ENCODE measurements around the gene TOP3A. TPM values are rescaled to one million over a fixed set of nuclear protein-coding genes. Genes with fewer than 3 reads are reported as not detected.

The TOP3A gene
- total and polyA plus RNA-seq, 2 of the 13 experiments (the other 11 are each of a cell fraction or from before 2014, with no cell fraction given): 16.9 to 36.8 TPM

- TF ChIP-seq ATM (IDR thresholded peaks at IDR 0.05; ENCODE audit: borderline replicate concordance): no peak
- no peak for TF ChIP-seq GLI4 (CRISPR knock-in tag; IDR thresholded peaks at IDR 0.05; ENCODE audit: borderline replicate concordance)
- no peak for TF ChIP-seq MXD1 (CRISPR knock-in tag; IDR thresholded peaks at IDR 0.05)
- peak; percentile 87 for TF ChIP-seq SAP130 (CRISPR knock-in tag; IDR thresholded peaks at IDR 0.05; ENCODE audit: low read depth)
- TF ChIP-seq RAD21 (CRISPR knock-in tag; IDR thresholded peaks at IDR 0.05): peak; percentile 13; the same call in 1 of the 2 replicates
- TF ChIP-seq RFX5 (IDR thresholded peaks at IDR 0.05; ENCODE audit: low read depth, low read length): 0 out of 2 replicates have a peak, but pooled peaks have one; percentile 40
- TF ChIP-seq SNAI1 (CRISPR knock-in tag; IDR thresholded peaks at IDR 0.05; ENCODE audit: borderline replicate concordance): peak; percentile 65; the same call in 1 of the 2 replicates
- peak; percentile 65; the same call in 1 of the 2 replicates for TF ChIP-seq MEIS1 (CRISPR knock-in tag; IDR thresholded peaks at IDR 0.05; ENCODE audit: borderline replicate concordance)
- peak; percentile 48 for TF ChIP-seq IRX3 (CRISPR knock-in tag; IDR thresholded peaks at IDR 0.05; ENCODE audit: borderline replicate concordance, low read depth)
- 0 out of 2 replicates have a peak, but pooled peaks have one; percentile 34 for TF ChIP-seq SETDB1 (CRISPR knock-in tag; IDR thresholded peaks at IDR 0.05; ENCODE audit: borderline replicate concordance)
- TF ChIP-seq TCF12 (IDR thresholded peaks at IDR 0.05): no peak
- TF ChIP-seq TCF12 (CRISPR knock-in tag; IDR thresholded peaks at IDR 0.05): peak; percentile 51; the same call in 1 of the 2 replicates
- peak; percentile 73 for TF ChIP-seq POLR2G (IDR thresholded peaks at IDR 0.05; ENCODE audit: low read depth, low read length)
- no peak for TF ChIP-seq SKI (IDR thresholded peaks at IDR 0.05; ENCODE audit: partially characterized antibody)
- TF ChIP-seq FIP1L1 (IDR thresholded peaks at IDR 0.05; ENCODE audit: borderline replicate concordance, insufficient read depth, low read depth, low read length): no peak
- no peak for TF ChIP-seq ZNF703 (CRISPR knock-in tag; IDR thresholded peaks at IDR 0.05; ENCODE audit: borderline replicate concordance)
- peak; percentile 84 for TF ChIP-seq ZNF451 (CRISPR knock-in tag; IDR thresholded peaks at IDR 0.05)
- peak; percentile 7; the same call in 1 of the 2 replicates for TF ChIP-seq SIX4 (CRISPR knock-in tag; IDR thresholded peaks at IDR 0.05)
- peak; percentile 59 for TF ChIP-seq MTF2 (CRISPR knock-in tag; IDR thresholded peaks at IDR 0.05; ENCODE audit: borderline replicate concordance)
- TF ChIP-seq MTA3 (CRISPR knock-in tag; IDR thresholded peaks at IDR 0.05): no peak
- TF ChIP-seq MAZ (IDR thresholded peaks at IDR 0.05; ENCODE audit: borderline replicate concordance, low read depth, low read length): peak; percentile 11; the same call in 1 of the 2 replicates
- peak; percentile 91 for TF ChIP-seq MAZ (CRISPR knock-in tag; IDR thresholded peaks at IDR 0.05; ENCODE audit: low read depth)
- no peak; the same call in 1 of the 2 replicates for TF ChIP-seq KLF11 (CRISPR knock-in tag; IDR thresholded peaks at IDR 0.05)
- TF ChIP-seq ZNF597 (CRISPR knock-in tag; IDR thresholded peaks at IDR 0.05): no peak
- 0 out of 2 replicates have a peak, but pooled peaks have one; percentile 13 for TF ChIP-seq KDM4B (CRISPR knock-in tag; IDR thresholded peaks at IDR 0.05)
- peak; percentile 97 for TF ChIP-seq NFYB (CRISPR knock-in tag; IDR thresholded peaks at IDR 0.05)
- no peak for TF ChIP-seq KLF12 (CRISPR knock-in tag; IDR thresholded peaks at IDR 0.05; ENCODE audit: borderline replicate concordance)
- TF ChIP-seq ZNF503 (CRISPR knock-in tag; IDR thresholded peaks at IDR 0.05): 0 out of 2 replicates have a peak, but pooled peaks have one; percentile 35
These were observed 54.3 kb downstream of the TOP3A start, which contains the start of gene MIEF2 (continued) for GRCh38 chr17:18260332-18261145.

Data from HepG2 (cell line).